Lower leg skin (tissue), 3 donors: Measurements from ENCODE around the gene NUP62.

Source experiments
- CTCF ChIP-seq, 3 donors: fragments of 450-650 bp; IDR thresholded peaks; one replicate each; pipeline ENCODE4 v1.5.1; 2016; ENCODE audit warnings: antibody characterized with exemption in 3 of 3, mild to moderate bottlenecking in 3 of 3, moderate library complexity in 2 of 3
- POLR2A ChIP-seq, 2 donors: fragments of 450-650 bp; IDR thresholded peaks; one replicate each; pipeline ENCODE4 v1.6.1; 2016 to 2017; ENCODE audit warnings: antibody characterized with exemption in 2 of 2, mild to moderate bottlenecking in 1 of 2, moderate library complexity in 1 of 2

GRCh38 chr19:49857061-49857837, 72.1 kb downstream of the NUP62 start:
- TF ChIP-seq CTCF (IDR thresholded peaks at IDR 0.05): no peak
- no peak for TF ChIP-seq POLR2A (IDR thresholded peaks at IDR 0.05)
